HG02870 (cell line): ENCODE data around the gene TMEM62.
"Not testable (repeated sequence)": the region's sequence is repeated elsewhere in the genome, so short reads cannot be mapped to it uniquely, and the experiment has no call there.

Source experiments
- ATAC-seq: cut with Tn5 transposase; IDR thresholded peaks from one replicate; pipeline ENCODE4 v1.9.1; 2021; ENCODE audit warnings: mild to moderate bottlenecking, moderate library complexity; ENCODE audit not compliant: unreplicated experiment

Gene TMEM62

GRCh38 chr15:43208052-43209002, 74.9 kb downstream of the TMEM62 start:
- no peak for ATAC-seq

GRCh38 chr15:43209059-43209824, 75.9 kb downstream of the TMEM62 start:
- no peak for ATAC-seq

- ATAC-seq = no peak
These were observed 76.9 kb downstream of the TMEM62 start for GRCh38 chr15:43210172-43210745.

GRCh38 chr15:43210807-43211206, 77.4 kb downstream of the TMEM62 start:
- no peak for ATAC-seq

GRCh38 chr15:43211224-43211735, 77.9 kb downstream of the TMEM62 start:
- no peak for ATAC-seq

- ATAC-seq = no peak
These were observed 78.9 kb downstream of the TMEM62 start for GRCh38 chr15:43212299-43212698.

GRCh38 chr15:43212951-43213350, 79.6 kb downstream of the TMEM62 start:
- no peak for ATAC-seq

- no peak for ATAC-seq
These were observed 80.1 kb downstream of the TMEM62 start for GRCh38 chr15:43213466-43213865.

- ATAC-seq = no peak
These were observed 80.8 kb downstream of the TMEM62 start for GRCh38 chr15:43214169-43214568.

- no peak for ATAC-seq
These were observed 81.4 kb downstream of the TMEM62 start for GRCh38 chr15:43214592-43215295.

- no peak for ATAC-seq
These were observed 82.6 kb downstream of the TMEM62 start for GRCh38 chr15:43215961-43216360.

- ATAC-seq = no peak
These were observed 85.7 kb downstream of the TMEM62 start for GRCh38 chr15:43218908-43219706.

- ATAC-seq = no peak
These were observed 86.8 kb downstream of the TMEM62 start for GRCh38 chr15:43219929-43220928.

- ATAC-seq = no peak
These were observed 87.6 kb downstream of the TMEM62 start, which contains the start of gene EPB42 for GRCh38 chr15:43220991-43221403. Gene EPB42, minus strand, starts transcription at chr15:43221018. Its CDS starts 193 bp downstream, at chr15:43220825.

- ATAC-seq = no peak
These were observed 88.0 kb downstream of the TMEM62 start for GRCh38 chr15:43221422-43221821.

GRCh38 chr15:43225201-43225949, 92.0 kb downstream of the TMEM62 start:
- ATAC-seq = no peak

GRCh38 chr15:43225950-43226255, 92.5 kb downstream of the TMEM62 start:
- not testable (repeated sequence) for ATAC-seq
